T-helper 1 cell (primary cell): Measurements from ENCODE around the gene GPR180.
"Not testable (repeated sequence)": the region's sequence is repeated elsewhere in the genome, so short reads cannot be mapped to it uniquely, and the experiment has no call there.

Experiments used
- DNase-seq, 5 donors: peaks; one replicate each; pipeline ENCODE4 v3.0.0-alpha.2; 2012 to 2020

The GPR180 gene

GRCh38 chr13:94596575-94596971, 5.1 kb upstream of the GPR180 start:
- no peak for DNase-seq

DNA sequence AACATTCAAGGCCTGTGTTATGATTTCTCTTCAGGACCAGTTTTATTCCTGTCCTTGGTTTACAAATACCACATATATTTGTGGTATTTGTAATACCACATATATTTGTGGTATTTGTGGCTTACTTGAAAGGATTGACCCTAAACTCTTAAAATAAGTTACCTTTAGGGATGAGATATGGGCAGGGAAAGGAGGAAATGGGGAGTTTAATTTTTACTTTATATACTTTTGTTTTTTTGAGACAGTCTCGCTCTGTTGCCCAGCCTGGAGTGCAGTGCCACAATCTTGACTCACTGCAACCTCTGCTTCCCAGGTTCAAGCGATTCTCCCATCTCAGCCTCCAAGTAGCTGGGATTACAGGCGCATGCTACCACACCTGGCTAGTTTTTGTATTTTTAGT, 3.4 kb upstream of the GPR180 start:
- no peak for DNase-seq

DNA sequence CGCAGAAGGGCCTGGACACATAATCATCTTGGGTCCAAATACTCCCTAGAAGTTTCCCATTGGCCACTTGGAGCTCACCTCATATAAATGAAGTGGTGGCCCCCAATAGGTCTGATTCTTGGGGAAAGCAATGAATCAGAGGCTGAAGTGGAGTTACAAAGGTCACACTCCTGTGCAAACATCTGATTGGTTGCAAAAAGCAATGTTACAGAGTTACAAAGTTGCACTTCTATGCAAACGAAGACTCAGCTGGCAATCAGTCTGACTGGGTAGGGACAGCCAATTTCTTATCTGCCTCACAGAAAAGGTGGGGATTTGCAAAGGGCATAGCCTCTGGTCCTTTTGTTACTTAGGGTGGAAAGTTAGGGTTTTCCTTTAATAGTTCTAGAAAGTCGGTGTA, 1.8 kb upstream of the GPR180 start:
- no peak for DNase-seq

DNA sequence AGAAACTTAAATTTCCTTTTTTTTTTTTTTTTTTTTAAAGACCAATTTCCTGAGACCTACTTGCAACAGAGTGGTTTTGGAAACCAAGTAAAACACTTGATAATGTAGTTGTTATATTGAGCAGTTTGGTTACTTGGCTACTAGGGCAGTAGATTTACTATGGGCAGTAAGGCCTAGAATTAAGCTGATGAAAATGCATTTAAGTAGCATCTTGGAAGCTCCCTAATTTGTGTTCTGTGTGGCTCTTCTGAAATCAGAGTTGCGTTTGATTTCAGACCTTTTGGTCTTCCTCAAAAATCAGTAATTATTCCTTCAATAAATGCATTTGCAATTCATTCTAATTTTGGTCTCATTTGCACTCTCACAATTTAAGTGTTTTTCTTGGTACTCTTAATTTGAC, 810 bp downstream of the GPR180 start:
- no peak for DNase-seq

DNA sequence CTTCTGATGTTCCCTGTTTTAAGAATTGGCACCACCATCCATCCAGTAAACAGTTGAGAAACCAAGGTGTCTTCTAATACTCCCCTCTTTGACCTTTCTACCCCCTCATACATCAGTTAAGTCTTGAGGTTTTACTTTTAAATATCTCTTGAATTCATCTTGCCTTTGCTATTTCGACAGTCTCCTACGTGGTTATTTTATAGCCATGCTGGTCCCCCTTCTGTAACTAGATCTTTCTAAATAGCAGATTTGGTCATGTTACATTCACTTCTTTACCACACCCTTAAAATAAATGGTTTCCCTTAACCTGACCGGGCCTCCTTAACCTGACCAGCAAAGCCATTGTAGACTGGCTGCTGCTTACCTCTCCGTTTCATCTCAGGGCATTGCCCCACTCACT, 5.4 kb downstream of the GPR180 start:
- DNase-seq: no peak

- DNase-seq: no peak
Measured at GRCh38 chr13:94607939-94608338, 6.3 kb downstream of the GPR180 start.

- DNase-seq: no peak
Measured at GRCh38 chr13:94608586-94608985, 6.9 kb downstream of the GPR180 start.

GRCh38 chr13:94609196-94609595, 7.5 kb downstream of the GPR180 start:
- DNase-seq: no peak

DNA sequence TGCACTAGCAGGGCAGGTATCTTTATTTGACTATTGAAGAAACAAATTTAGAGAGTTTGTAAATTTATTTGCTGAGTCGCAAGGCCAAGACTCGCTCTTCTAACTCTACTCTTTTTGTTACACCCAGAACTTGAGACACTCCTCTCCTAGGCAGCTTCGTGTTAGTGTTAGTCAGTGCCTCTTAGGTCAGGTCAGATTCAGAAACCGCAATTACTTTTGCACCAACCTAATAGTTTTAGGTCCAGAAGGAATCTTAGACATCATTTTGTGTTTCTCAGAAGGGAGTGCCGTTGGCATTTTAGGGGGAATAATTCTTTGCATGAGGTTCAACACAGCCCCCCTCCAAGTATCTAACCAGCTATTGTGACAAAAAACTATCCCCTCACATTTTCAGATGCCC, 8.8 kb downstream of the GPR180 start:
- DNase-seq: no peak

DNA sequence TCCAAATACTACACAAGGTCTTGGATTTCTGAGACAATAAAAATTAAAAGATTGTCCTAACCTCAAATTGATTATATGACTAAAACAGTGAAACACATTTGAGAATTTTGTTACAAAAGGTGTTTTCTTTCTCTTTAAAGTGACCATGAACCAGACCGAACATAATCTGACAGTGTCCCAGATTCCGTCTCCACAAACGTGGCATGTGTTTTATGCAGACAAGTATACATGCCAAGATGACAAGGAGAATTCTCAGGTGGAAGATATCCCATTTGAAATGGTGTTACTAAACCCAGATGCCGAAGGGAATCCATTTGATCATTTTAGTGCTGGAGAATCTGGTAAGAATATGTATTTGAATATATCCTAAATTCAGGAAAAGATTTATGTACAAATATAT, 10.4 kb downstream of the GPR180 start:
- no peak for DNase-seq

- no peak for DNase-seq
Measured at GRCh38 chr13:94613051-94613450, 11.4 kb downstream of the GPR180 start.

DNA sequence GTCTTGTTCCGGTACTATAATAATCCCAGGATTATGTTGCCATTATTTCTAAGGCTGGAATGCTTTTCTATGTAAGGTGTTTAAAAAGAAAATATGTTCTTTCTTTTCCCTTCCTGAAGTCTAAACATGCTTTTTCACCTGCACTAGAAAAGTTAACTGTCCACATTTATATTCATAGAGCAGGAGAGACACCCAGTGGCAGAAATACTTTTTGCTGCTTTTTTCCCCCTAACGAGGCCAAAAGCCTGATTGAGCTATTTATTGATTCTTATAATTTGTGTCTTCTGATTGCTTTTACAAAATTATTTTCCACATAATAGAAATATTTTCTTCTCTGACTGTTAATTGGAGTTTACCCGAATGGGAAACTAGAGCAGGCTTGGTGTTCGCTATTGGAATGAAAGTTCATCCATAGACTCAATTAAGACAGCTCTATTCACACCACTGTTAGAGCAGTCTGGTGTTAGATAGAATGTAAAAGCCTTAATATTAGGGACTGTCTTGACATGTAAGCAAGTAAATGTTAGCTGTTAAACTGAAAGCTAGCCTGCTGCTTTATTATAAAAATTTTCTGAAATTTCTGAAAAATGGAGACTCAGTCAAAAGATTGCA, 15.8 kb downstream of the GPR180 start:
- DNase-seq: peak in 2 of 5 donors; percentile 32 to 33

GRCh38 chr13:94620286-94620896, 18.7 kb downstream of the GPR180 start:
- DNase-seq: peak in 1 of 5 donors; percentile 28

DNA sequence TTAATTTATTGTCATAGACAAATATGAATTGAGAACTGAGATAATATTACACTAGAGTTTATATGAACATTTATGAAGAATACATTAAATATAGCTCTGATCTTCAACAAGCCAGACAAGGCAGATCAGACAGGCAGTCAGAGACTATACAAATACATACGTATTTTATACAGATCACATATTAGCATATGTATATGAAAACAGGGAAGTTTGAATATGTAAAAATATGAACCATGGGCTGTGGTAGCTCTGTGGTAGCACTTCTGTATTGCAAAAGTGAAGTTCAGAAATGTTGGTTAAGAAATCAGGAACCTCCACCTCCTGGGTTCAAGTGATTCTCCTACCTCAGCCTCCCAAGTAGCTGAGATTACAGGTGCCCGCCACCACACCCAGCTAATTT, 20.7 kb downstream of the GPR180 start:
- no peak for DNase-seq

DNA sequence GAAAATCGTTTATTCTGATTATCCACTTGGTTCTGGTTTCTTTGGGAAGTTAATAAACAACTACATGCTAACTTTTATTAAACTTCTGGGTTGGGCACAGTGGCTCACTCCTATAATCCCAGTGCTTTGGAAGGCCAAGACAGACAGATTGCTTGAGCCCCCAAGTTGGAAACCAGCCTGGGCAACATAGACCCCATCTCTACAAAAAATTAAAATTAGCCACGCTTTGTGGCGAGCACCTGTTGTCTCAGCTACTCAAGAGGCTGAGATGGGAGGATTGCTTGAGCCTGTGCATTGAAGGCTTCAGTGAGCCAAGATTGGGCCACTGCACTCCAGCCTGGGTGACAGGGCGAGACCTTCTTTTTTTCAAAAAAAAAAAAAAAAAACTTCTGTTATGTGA, 21.7 kb downstream of the GPR180 start:
- no peak for DNase-seq

GRCh38 chr13:94630858-94631257, 29.2 kb downstream of the GPR180 start:
- DNase-seq: no peak

GRCh38 chr13:94632226-94632980, 30.7 kb downstream of the GPR180 start:
- no peak for DNase-seq

DNA sequence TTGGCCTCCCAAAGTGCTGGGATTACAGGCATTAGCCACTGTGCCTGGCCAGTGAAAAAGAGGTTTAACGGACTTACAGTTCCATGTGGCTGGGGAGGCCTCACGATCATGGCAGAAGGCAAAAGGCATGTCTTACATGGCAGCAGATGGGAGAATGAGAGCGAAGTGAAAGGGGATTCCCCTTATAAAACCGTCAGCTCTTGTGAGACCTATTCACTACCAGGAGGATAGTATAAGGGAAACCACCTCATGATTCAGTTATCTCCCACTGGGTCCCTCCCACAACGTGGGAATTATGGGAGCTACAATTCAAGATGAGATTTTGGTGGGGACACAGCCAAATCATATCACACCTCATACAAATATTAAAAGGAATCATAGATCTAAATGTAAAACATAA, 34.4 kb downstream of the GPR180 start:
- DNase-seq: not testable (repeated sequence)

GRCh38 chr13:94636942-94637578, 35.4 kb downstream of the GPR180 start:
- DNase-seq: no peak

- not testable (repeated sequence) for DNase-seq
Measured at GRCh38 chr13:94637677-94638076, 36.0 kb downstream of the GPR180 start.

DNA sequence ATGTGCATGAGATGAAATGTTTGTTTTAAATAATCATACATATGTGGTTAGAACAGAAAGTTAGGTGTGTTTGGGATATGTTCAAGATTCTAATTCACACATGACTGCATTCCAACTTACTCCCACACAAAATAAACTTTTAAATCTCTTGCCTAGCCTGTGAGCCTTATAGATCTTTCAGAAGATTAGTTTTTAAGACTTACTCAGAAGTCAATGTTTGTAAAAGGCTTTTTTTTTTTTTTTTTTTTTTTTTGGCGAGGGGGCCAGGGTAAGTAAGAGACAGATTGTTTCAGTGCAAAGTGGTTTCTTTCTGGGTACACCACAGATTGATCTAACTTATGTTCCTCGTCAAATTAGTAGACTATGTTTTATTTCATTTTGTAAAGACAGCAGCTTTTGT, 39.1 kb downstream of the GPR180 start:
- no peak for DNase-seq

GRCh38 chr13:94641409-94641941, 39.8 kb downstream of the GPR180 start:
- no peak for DNase-seq

GRCh38 chr13:94646904-94647303, 45.2 kb downstream of the GPR180 start:
- no peak for DNase-seq
